Heart right ventricle (tissue), 16 donors: ENCODE measurements around the gene MOGAT3. TPM values are rescaled to one million over a fixed set of nuclear protein-coding genes. Genes with fewer than 3 reads are reported as not detected.

Source experiments
- ATAC-seq, 8 donors: fragments of 200-7000 bp; cut with Tn5 transposase; one replicate each; pipeline ENCODE4 v1.9.1; 2020; ENCODE audit warnings: mild to moderate bottlenecking in 8 of 8, moderate library complexity in 8 of 8, moderate number of reproducible peaks in 1 of 8
- DNase-seq, 2 donors: peaks; one replicate each; pipeline ENCODE4 v3.0.0-alpha.2; 2020
- H3K27ac ChIP-seq, 10 donors: fragments of 200-600 bp; sonication (generic) in 2 of 10; one replicate each; pipeline versions ENCODE4 v1.5.0 to v1.8.0; 2020 to 2022; ENCODE audit warnings: mild to moderate bottlenecking in 3 of 10
- H3K27me3 ChIP-seq, 7 donors: fragments of 200-600 bp; one replicate each; pipeline ENCODE4 v1.8.0; 2021 to 2022; ENCODE audit warnings: mild to moderate bottlenecking in 2 of 7
- H3K36me3 ChIP-seq, 9 donors: fragments of 200-600 bp; sonication (generic) in 1 of 9; one replicate each; pipeline versions ENCODE4 v1.5.0 to v1.8.0; 2020 to 2022; ENCODE audit warnings: mild to moderate bottlenecking in 2 of 9
- H3K4me1 ChIP-seq, 9 donors: fragments of 200-600 bp; sonication (generic) in 1 of 9; one replicate each; pipeline versions ENCODE4 v1.5.0 to v1.8.0; 2020 to 2022; ENCODE audit warnings: mild to moderate bottlenecking in 4 of 9
- H3K4me3 ChIP-seq, 10 donors: fragments of 200-600 bp; sonication (generic) in 2 of 10; one replicate each; pipeline versions ENCODE4 v1.5.0 to v1.8.0; 2020 to 2022; ENCODE audit warnings: mild to moderate bottlenecking in 7 of 10, moderate library complexity in 2 of 10
- H3K9me3 ChIP-seq, 11 donors: fragments of 200-600 bp in 10 of 11; sonication (generic) in 2 of 11; one replicate each; pipeline versions ENCODE4 v1.5.0 to v1.8.0; 2013 to 2022; ENCODE audit warnings: mild to moderate bottlenecking in 2 of 11, control low read depth in 1 of 11, moderate library complexity in 1 of 11
- WGBS, 2 donors: extraction: QIAGEN DNeasy Blood & Tissue Kit; methylation state at CpG; one replicate each; pipeline ENCODE4 v1.1.7; 2013; ENCODE audit warnings: inconsistent platforms in 1 of 2; 5-methylcytosine and 5-hydroxymethylcytosine counted together
- intact Hi-C, 10 donors: fragments of 100-400 bp; cut with DNase I; formaldehyde crosslinking; loops; one replicate each; pipeline versions ENCODE4 v1.11.1 to v1.14.2; 2022
- polyA plus RNA-seq, 2 donors: library from polyadenylated mRNA; stranded (reverse); fragments of 200-250 nt; gene quantifications; one replicate each; pipeline ENCODE4 v1.2.3, GENCODE V29; 2013
- total RNA-seq, 10 donors: library from RNA; stranded (reverse); fragmentation: NEBNext Ultra II Directional in 3 of 10; extraction: Animal tissue kit (Norgen Biotek cat#: 25700) in 3 of 10; gene quantifications; one replicate each; pipeline versions ENCODE4 v1.2.1 to v1.2.4, GENCODE V29; 2021 to 2023
- TF ChIP-seq, protein P1 (sequence below), 9 donors: fragments of 200-600 bp; sonication (generic) in 2 of 9; IDR thresholded peaks; one replicate each; pipeline versions ENCODE4 v1.5.0 to v1.8.0; 2021 to 2022; ENCODE audit warnings: antibody characterized with exemption in 9 of 9, mild to moderate bottlenecking in 5 of 9, moderate library complexity in 1 of 9
- donor health status: Arrhythmogenic right ventricular cardiomyopathy.
- donor health status: ischemic (EF 13 %, LVEDD 7.1; RV severe dilation, severe dysfunction).
- donor health status: healthy with polysubstance abuse.
- donor health status: DM: no; HTN: yes; CAD: no.
- donor health status: DM: no; HTN: no; CAD: no.
- donor health status: ischemic (EF 25% LVEDD 6.9; RV normal size, moderate dysfunction).
- donor health status: ischemic (EF 25% LVEDD 5.7; RV mildly dilated, moderate dysfunction).
- donor health status: healthy.
- donor health status: DM: yes; HTN: yes; CAD: no.
- donor health status: Ischemic cardiomyopathy.
- donor health status: ischemic (EF 35%, LVEDD 5.7; RV mildly dilated, moderate dysfunction).
- donor health status: nonischemic (EF 11% LVEDD 7.7; RV severe dilation, severe dysfunction).
- donor health status: DM: yes; HTN: yes; CAD: no.
- donor health status: PGD.
- donor health status: ischemic (EF 29% LVEDD 5.4; RV normal size, mild dysfunction).
- donor health status: nonischemic (EF 23%, LVEDD 6.1; RV moderate dilation, normal function).

MOGAT3 gene
- total and polyA plus RNA-seq, 12 donors, result not detected

DNA sequence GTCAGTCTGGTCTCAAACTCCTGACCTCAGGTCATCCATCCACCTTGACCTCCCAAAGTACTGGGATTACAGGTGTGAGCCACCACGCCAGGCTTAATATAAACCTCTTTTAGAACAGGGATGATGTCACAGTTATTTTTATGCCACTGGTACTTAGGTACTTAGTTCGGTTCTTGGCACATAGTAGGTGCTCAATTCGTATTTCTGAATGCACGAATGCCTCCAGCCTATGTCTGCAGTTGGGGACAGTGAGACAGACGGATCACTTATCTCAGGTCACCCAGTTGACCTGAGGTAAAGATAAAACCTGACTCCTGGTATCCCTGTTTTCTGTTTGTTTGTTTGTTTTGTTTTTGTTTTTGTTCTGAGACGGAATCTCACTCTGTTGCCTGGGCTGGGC lies 14.6 kb downstream of the MOGAT3 start:
- intact Hi-C loops, result no loop called here
- DNase-seq (no peak), ATAC-seq (no peak)
- Histone ChIP-seq H3K36me3 (no peaks in the 10 kb centered on the region), H3K9me3 (no peaks in the 10 kb centered on the region), H3K4me1 (no peaks in the 10 kb centered on the region), H3K4me3 (no peak overlapping the region), H3K27ac (no peak overlapping the region), H3K27me3 (peaks cover 0 to 73% (median 41%) of the 10 kb centered on the region in 7 donors)
- TF ChIP-seq, protein P1, sequence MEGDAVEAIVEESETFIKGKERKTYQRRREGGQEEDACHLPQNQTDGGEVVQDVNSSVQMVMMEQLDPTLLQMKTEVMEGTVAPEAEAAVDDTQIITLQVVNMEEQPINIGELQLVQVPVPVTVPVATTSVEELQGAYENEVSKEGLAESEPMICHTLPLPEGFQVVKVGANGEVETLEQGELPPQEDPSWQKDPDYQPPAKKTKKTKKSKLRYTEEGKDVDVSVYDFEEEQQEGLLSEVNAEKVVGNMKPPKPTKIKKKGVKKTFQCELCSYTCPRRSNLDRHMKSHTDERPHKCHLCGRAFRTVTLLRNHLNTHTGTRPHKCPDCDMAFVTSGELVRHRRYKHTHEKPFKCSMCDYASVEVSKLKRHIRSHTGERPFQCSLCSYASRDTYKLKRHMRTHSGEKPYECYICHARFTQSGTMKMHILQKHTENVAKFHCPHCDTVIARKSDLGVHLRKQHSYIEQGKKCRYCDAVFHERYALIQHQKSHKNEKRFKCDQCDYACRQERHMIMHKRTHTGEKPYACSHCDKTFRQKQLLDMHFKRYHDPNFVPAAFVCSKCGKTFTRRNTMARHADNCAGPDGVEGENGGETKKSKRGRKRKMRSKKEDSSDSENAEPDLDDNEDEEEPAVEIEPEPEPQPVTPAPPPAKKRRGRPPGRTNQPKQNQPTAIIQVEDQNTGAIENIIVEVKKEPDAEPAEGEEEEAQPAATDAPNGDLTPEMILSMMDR (IDR thresholded peaks at IDR 0.05), result no peak
- WGBS, 2 donors, result 56 to 62% methylated on average over 6 of the region's 6 CpGs

DNA sequence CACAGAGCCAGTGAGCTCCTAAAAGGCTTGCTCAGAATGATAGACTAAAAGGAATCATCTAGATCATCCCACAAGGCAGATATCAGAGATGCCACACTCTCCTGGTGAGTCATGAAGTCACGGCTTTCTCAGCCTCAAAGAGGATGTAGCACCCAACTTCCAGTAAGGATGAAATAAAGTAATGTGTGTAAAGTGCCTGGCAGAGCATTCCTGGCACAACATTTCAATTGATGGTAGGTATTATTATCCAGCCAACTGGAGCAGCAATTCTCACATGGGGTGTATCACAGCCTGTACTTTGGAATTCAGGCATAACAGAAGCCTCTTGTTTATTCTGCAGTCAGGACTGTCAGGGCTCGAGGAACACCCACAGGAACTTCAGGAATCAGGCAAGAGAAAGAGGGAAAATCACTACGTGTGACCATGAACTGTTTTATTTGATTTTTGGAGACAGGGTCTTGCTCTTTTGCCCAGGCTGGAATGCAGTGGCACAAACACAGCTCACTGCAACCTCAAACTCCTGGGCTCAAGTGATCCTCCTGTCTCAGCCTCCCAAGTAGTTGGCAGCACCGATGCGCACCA lies 15.5 kb downstream of the MOGAT3 start:
- no peak for ATAC-seq
- WGBS, 2 donors, result 51 to 64% methylated on average over 5 of the region's 5 CpGs
- Histone ChIP-seq H3K4me1 (no peaks in the 10 kb centered on the region), H3K27ac (no peak overlapping the region), H3K4me3 (no peak overlapping the region), H3K36me3 (no peaks in the 10 kb centered on the region), H3K27me3 (peaks cover 5 to 81% (median 50%) of the 10 kb centered on the region in 7 donors), H3K9me3 (no peaks in the 10 kb centered on the region)
- TF ChIP-seq, protein P1 (IDR thresholded peaks at IDR 0.05), result no peak
- intact Hi-C loops, result no loop called here
- DNase-seq, result no peak

DNA sequence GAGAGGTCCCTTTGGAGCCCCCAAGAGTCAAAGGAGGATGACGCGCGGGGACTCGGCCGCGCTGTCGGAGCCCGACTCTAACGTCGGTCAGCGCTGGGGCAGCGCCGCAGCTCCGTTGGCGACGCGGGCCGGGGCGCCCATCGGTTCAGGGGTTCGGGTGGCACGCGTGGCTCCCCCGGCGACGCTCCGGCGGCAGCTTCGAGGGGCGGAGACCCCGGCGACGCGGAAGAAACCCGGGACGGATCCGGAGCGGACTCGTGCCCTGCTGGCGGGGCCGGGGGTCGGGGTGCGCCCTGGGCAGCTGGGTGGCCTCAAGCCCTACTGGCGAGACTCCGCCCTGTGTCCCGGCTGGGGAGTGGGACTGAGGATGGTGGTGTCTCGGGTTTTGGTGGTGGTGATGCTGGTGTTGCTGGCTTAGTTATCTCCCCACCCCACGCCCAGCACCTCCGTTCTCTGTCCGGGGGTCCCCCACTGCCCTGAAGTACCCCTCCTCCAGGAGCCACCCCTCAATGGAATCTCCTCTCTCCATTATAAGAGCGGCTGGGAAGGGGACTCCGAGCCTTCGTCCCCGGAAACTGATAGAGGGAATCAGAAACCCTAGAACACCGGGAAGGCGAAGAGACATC lies 20.6 kb downstream of the MOGAT3 start, which contains the start of gene NAT16:
Gene NAT16 (minus strand): TSS at position 164 of the 626 bp plus-strand sequence. CDS start 5,486 bp downstream, outside the sequence.
- Histone ChIP-seq H3K36me3 (no peaks in the 10 kb centered on the region), H3K9me3 (no peaks in the 10 kb centered on the region), H3K27me3 (peaks cover 19 to 96% (median 92%) of the 10 kb centered on the region in 7 donors), H3K4me3 (no peak within 1 kb of the TSS), H3K4me1 (peaks cover 0 to 16% (median 10%) of the 10 kb centered on the region in 9 donors), H3K27ac (no peak within 1 kb of the TSS)
- 1 to 4% methylated on average over 43 to 56 of the region's 56 CpGs for whole genome bisulfite sequencing, 2 donors
- ATAC-seq, result no peak
- TF ChIP-seq, protein P1 (IDR thresholded peaks at IDR 0.05), result no peak
- no peak for DNase-seq
- intact Hi-C loops, result no loop called here

DNA sequence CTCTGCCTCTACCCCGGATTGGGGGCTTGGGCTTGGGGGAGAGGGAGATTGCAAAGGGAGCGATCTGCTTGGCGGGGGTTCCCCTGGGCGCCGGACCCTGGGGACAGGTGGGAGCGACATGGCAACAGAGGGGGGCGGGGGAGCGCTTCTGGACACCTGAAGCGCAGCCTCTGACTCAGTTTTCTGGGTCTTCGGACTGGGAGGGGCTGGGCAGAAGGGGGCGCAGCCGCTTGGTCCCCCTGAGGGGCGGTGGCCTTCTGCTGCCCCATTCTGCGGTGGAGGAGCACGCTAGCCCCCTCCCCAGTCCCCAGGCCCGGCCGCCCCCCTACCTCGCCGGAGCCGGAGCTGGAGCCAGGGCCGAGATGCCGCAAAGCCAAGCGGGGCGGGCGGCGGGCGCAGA lies 21.1 kb downstream of the MOGAT3 start:
- WGBS, 2 donors, result 2 to 4% methylated on average over 20 to 27 of the region's 27 CpGs
- TF ChIP-seq, protein P1 (IDR thresholded peaks at IDR 0.05), result no peak
- Histone ChIP-seq H3K27me3 (peaks cover 23 to 97% (median 92%) of the 10 kb centered on the region in 7 donors), H3K9me3 (no peaks in the 10 kb centered on the region), H3K27ac (no peak overlapping the region), H3K4me3 (no peak overlapping the region), H3K36me3 (no peaks in the 10 kb centered on the region), H3K4me1 (peaks cover 0 to 16% (median 10%) of the 10 kb centered on the region in 9 donors)
- intact Hi-C loops, result loop anchor here in 1 of 10 donors (10.0 kb wide), 1 partner anchor 105 kb away; no protein-coding TSS in a partner anchor
- ATAC-seq, result no peak
- DNase-seq, result no peak
